Panc1 (cell line): ENCODE data around the gene TFAP2D. TPM values are rescaled to one million over a fixed set of nuclear protein-coding genes. Genes with fewer than 3 reads are reported as not detected.

Experiments
- ATAC-seq: fragments of 200-7000 bp; cut with Tn5 transposase; 2 replicates; pipeline ENCODE4 v1.9.1; 2020; ENCODE audit warnings: mild to moderate bottlenecking, moderate library complexity
- Bru-seq: library from RNA; stranded (reverse); fragments of 400-500 nt; gene quantifications from one replicate; lab custom pipeline; 2021; lab: Mats Ljungman, UMichigan
- BruChase-seq, 2 experiments: library from RNA; stranded (reverse); fragments of 400-500 nt; gene quantifications; one replicate each; lab custom pipeline; 2021; lab: Mats Ljungman, UMichigan
- BruUV-seq: library from RNA; stranded (reverse); fragments of 400-500 nt; replicated peaks from 2 replicates; lab custom pipeline; 2021; lab: Mats Ljungman, UMichigan
- CTCF ChIA-PET: fragments of 300-600 bp; sonication (Branson Sonifier 250); formaldehyde crosslinking; loops from one replicate; lab custom pipeline; 2022; ENCODE audit warnings: antibody characterized with exemption; lab: Charles Lee
- POLR2A ChIA-PET: fragments of 300-600 bp; sonication (Branson Sonifier 250); formaldehyde crosslinking; loops from one replicate; lab custom pipeline; 2022; ENCODE audit warnings: antibody characterized with exemption; lab: Charles Lee
- DNase-seq: peaks from one replicate; pipeline ENCODE4 v3.0.0-alpha.2; 2010; ENCODE audit warnings: low read depth, low spot score
- H3K27ac ChIP-seq: 2 replicates; pipeline ENCODE4 v1.5.1; 2011; ENCODE audit warnings: mild to moderate bottlenecking, low read length, inconsistent platforms
- H3K27me3 ChIP-seq: fragments of 200-500 bp; sonication (Bioruptor generic); 2 replicates; pipeline ENCODE4 v1.6.0; 2014; ENCODE audit warnings: low read length, inconsistent platforms; ENCODE audit not compliant: control insufficient read depth, insufficient read depth
- H3K36me3 ChIP-seq: fragments of 200-500 bp; sonication (Bioruptor generic); 2 replicates; pipeline ENCODE4 v1.5.1; 2014; ENCODE audit warnings: inconsistent platforms, mild to moderate bottlenecking, low read length, moderate library complexity; ENCODE audit not compliant: control insufficient read depth, insufficient read depth
- H3K4me1 ChIP-seq: 2 replicates; pipeline ENCODE4 v1.5.1; 2011; ENCODE audit warnings: inconsistent platforms, mild to moderate bottlenecking, low read length, moderate library complexity; ENCODE audit not compliant: control insufficient read depth, insufficient read depth
- H3K4me3 ChIP-seq, 2 experiments: 2 replicates each; pipeline ENCODE4 v1.5.1; 2011 to 2012; ENCODE audit warnings: low read depth in 2 of 2, low read length in 2 of 2, mild to moderate bottlenecking in 2 of 2, inconsistent platforms in 1 of 2, moderate library complexity in 1 of 2
- H3K9me3 ChIP-seq: fragments of 200-500 bp; sonication (Bioruptor generic); 2 replicates; pipeline ENCODE4 v1.5.1; 2014; ENCODE audit warnings: low read depth, mild to moderate bottlenecking, inconsistent platforms, low read length, moderate library complexity; ENCODE audit not compliant: control insufficient read depth, insufficient read depth
- POLR2AphosphoS5 ChIP-seq: IDR thresholded peaks from 2 replicates; pipeline ENCODE4 v1.6.1; 2012; ENCODE audit warnings: mild to moderate bottlenecking, low read depth, low read length, moderate library complexity
- REST ChIP-seq, 2 experiments: IDR thresholded peaks; 2 replicates each; pipeline ENCODE4 v1.6.1; 2011 to 2012; ENCODE audit warnings: low read depth in 2 of 2, control low read depth in 1 of 2, low read length in 1 of 2, mild to moderate bottlenecking in 1 of 2, moderate library complexity in 1 of 2; ENCODE audit not compliant: insufficient read depth in 1 of 2
- SIN3A ChIP-seq: IDR thresholded peaks from 2 replicates; pipeline ENCODE4 v1.6.1; 2012; ENCODE audit warnings: low read depth, mild to moderate bottlenecking, low read length, moderate library complexity, borderline replicate concordance; ENCODE audit not compliant: insufficient read depth
- TCF7L2 ChIP-seq: IDR thresholded peaks from 2 replicates; pipeline ENCODE4 v1.6.1; 2011; ENCODE audit warnings: mild to moderate bottlenecking, low read depth, low read length, inconsistent platforms
- in situ Hi-C: cut with HindIII; loops from 2 replicates; pipeline ENCODE4 v1.10.0; 2016; ENCODE audit warnings: low sequenced_read_pairs, low pct_unique_long_range_greater_than_20kb
- intact Hi-C: fragments of 100-400 bp; cut with micrococcal nuclease; formaldehyde crosslinking; loops from one replicate; pipeline ENCODE4 v1.10.0; 2022; ENCODE audit not compliant: unreplicated experiment
- long read RNA-seq: library from polyadenylated mRNA; unstranded; transcript quantifications from one replicate; pipeline ENCODE4 v2.0.0, GENCODE V29; 2021; ENCODE audit not compliant: unreplicated experiment
- polyA plus RNA-seq: library from polyadenylated mRNA; unstranded; fragments of >200 nt; gene quantifications from one replicate; pipeline ENCODE4 v1.2.1, GENCODE V29; 2012; ENCODE audit warnings: missing spikeins; ENCODE audit not compliant: insufficient read length
- total RNA-seq: library from RNA; stranded (reverse); gene quantifications from one replicate; pipeline ENCODE4 v1.2.1, GENCODE V29; 2021; ENCODE audit not compliant: unreplicated experiment
- TF ChIP-seq, protein P1 (sequence below): fragments of 450-650 bp; IDR thresholded peaks from 2 replicates; pipeline ENCODE4 v1.5.1; 2017; ENCODE audit warnings: mild to moderate bottlenecking

The TFAP2D gene
- not detected for total RNA-seq
- polyA plus RNA-seq: not detected
- not detected for Bru-seq, nascent RNA
- BruChase-seq, experiment 1, labeled RNA remaining after a 2-hour chase: not detected
- BruChase-seq, experiment 2, labeled RNA remaining after a 6-hour chase: not detected
- long read RNA-seq: 0 reads

- intact Hi-C loops (no loop called here), in situ Hi-C loops (no loop called here)
- DNase-seq (no peak), ATAC-seq (no peak)
- Histone ChIP-seq H3K4me3 (peak within 1 kb of the TSS in 1 of 2 experiments; percentile 29; a peak in 2 of 4 replicates), H3K27ac (no peak within 1 kb of the TSS), H3K27me3 (peaks cover 36% of the 10 kb centered on the region), H3K9me3 (no peaks in the 10 kb centered on the region), H3K4me1 (no peaks in the 10 kb centered on the region), H3K36me3 (no peaks in the 10 kb centered on the region)
- no TSS peak for BruUV-seq
- POLR2A ChIA-PET: no interaction called here
- CTCF ChIA-PET: no interaction called here
- no peak for TF ChIP-seq TCF7L2
- no peak for TF ChIP-seq SIN3A
- TF ChIP-seq REST (IDR thresholded peaks at IDR 0.05; ENCODE audit: insufficient read depth in 1 of 2, low read depth in 2 of 2, low read length in 1 of 2): no peak
- TF ChIP-seq, protein P1, sequence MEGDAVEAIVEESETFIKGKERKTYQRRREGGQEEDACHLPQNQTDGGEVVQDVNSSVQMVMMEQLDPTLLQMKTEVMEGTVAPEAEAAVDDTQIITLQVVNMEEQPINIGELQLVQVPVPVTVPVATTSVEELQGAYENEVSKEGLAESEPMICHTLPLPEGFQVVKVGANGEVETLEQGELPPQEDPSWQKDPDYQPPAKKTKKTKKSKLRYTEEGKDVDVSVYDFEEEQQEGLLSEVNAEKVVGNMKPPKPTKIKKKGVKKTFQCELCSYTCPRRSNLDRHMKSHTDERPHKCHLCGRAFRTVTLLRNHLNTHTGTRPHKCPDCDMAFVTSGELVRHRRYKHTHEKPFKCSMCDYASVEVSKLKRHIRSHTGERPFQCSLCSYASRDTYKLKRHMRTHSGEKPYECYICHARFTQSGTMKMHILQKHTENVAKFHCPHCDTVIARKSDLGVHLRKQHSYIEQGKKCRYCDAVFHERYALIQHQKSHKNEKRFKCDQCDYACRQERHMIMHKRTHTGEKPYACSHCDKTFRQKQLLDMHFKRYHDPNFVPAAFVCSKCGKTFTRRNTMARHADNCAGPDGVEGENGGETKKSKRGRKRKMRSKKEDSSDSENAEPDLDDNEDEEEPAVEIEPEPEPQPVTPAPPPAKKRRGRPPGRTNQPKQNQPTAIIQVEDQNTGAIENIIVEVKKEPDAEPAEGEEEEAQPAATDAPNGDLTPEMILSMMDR: no peak
- TF ChIP-seq POLR2AphosphoS5: no peak
Measured at GRCh38 chr6:50713226-50713625, at the start of gene TFAP2D. Gene TFAP2D (plus strand): TSS chr6:50713526. CDS start chr6:50714056, 530 bp downstream.

- ATAC-seq: no peak
- H3K4me1 ChIP-seq: no peaks in the 10 kb centered on the region
- H3K36me3 ChIP-seq: no peaks in the 10 kb centered on the region
- in situ Hi-C loops: no loop called here
- POLR2A ChIA-PET: no interaction called here
- no peaks in the 10 kb centered on the region for H3K27me3 ChIP-seq
- CTCF ChIA-PET: no interaction called here
- BruUV-seq: no TSS peak
- DNase-seq: no peak
- intact Hi-C loops: no loop called here
- no peak overlapping the region for H3K4me3 ChIP-seq
- TF ChIP-seq POLR2AphosphoS5 (no peak), REST (IDR thresholded peaks at IDR 0.05; ENCODE audit: insufficient read depth in 1 of 2, low read depth in 2 of 2, low read length in 1 of 2) (no peak), TCF7L2 (no peak), SIN3A (no peak)
- TF ChIP-seq, protein P1: no peak
- H3K9me3 ChIP-seq: no peaks in the 10 kb centered on the region
- H3K27ac ChIP-seq: no peak overlapping the region
Measured at GRCh38 chr6:50663806-50664205, 49.5 kb upstream of the TFAP2D start.
